HEK293T (cell line): ENCODE data around the gene ATG2B.

Experiments used
- ARNT ChIP-seq: fragments of 450-650 bp; IDR thresholded peaks from 2 replicates; pipeline ENCODE4 v1.6.1; 2017; ENCODE audit warnings: mild to moderate bottlenecking
- BHLHE40 ChIP-seq: fragments of 450-650 bp; IDR thresholded peaks from 2 replicates; pipeline ENCODE4 v1.6.1; 2016; ENCODE audit warnings: mild to moderate bottlenecking, moderate library complexity, borderline replicate concordance
- CTBP1 ChIP-seq: fragments of 450-650 bp; IDR thresholded peaks from 2 replicates; pipeline ENCODE4 v1.6.1; 2016; ENCODE audit warnings: borderline replicate concordance
- ELF4 ChIP-seq: fragments of 450-650 bp; IDR thresholded peaks from 2 replicates; pipeline ENCODE4 v1.6.1; 2017; ENCODE audit warnings: antibody characterized with exemption
- FOXA1 ChIP-seq: fragments of 450-650 bp; IDR thresholded peaks from 2 replicates; pipeline ENCODE4 v1.6.1; 2016; ENCODE audit warnings: mild to moderate bottlenecking
- FOXK2 ChIP-seq: fragments of 450-650 bp; IDR thresholded peaks from 2 replicates; pipeline ENCODE4 v1.6.1; 2016; ENCODE audit warnings: mild to moderate bottlenecking
- L3MBTL2 ChIP-seq: fragments of 450-650 bp; conservative IDR thresholded peaks from 2 replicates; pipeline ENCODE4 v1.6.1; 2016; ENCODE audit warnings: mild to moderate bottlenecking
- NFRKB ChIP-seq: fragments of 450-650 bp; IDR thresholded peaks from 2 replicates; pipeline ENCODE4 v1.6.1; 2016; ENCODE audit warnings: mild to moderate bottlenecking, moderate library complexity
- SP1 ChIP-seq: fragments of 450-650 bp; IDR thresholded peaks from 2 replicates; pipeline ENCODE4 v1.6.1; 2017
- SUZ12 ChIP-seq: fragments of 450-650 bp; IDR thresholded peaks from 2 replicates; pipeline ENCODE4 v1.6.1; 2016; ENCODE audit warnings: mild to moderate bottlenecking
- ZNF384 ChIP-seq: fragments of 450-650 bp; IDR thresholded peaks from 2 replicates; pipeline ENCODE4 v1.6.1; 2016
- TF ChIP-seq, protein P1 (sequence below): fragments of 450-650 bp; IDR thresholded peaks from 2 replicates; pipeline ENCODE4 v1.6.1; 2016

- no peak for TF ChIP-seq SP1
- no peak for TF ChIP-seq BHLHE40
- TF ChIP-seq SUZ12: no peak
- TF ChIP-seq FOXA1: no peak
- TF ChIP-seq NFRKB: no peak
- no peak for TF ChIP-seq ZNF384
- no peak for TF ChIP-seq L3MBTL2
- no peak for TF ChIP-seq CTBP1
- TF ChIP-seq, protein P1, sequence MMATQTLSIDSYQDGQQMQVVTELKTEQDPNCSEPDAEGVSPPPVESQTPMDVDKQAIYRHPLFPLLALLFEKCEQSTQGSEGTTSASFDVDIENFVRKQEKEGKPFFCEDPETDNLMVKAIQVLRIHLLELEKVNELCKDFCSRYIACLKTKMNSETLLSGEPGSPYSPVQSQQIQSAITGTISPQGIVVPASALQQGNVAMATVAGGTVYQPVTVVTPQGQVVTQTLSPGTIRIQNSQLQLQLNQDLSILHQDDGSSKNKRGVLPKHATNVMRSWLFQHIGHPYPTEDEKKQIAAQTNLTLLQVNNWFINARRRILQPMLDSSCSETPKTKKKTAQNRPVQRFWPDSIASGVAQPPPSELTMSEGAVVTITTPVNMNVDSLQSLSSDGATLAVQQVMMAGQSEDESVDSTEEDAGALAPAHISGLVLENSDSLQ: no peak
- no peak for TF ChIP-seq ELF4
- TF ChIP-seq FOXK2: no peak
- no peak for TF ChIP-seq ARNT
These were observed 98.3 kb downstream of the ATG2B start for GRCh38 chr14:96264853-96265252.
